T-helper 1 cell treated with Interleukin-12 subunit alpha and Interleukin-12 subunit beta and Interleukin-4 antibody, amounts not matched to agents 30 μg/mL and 1 μg/mL, for 36 hours (primary cell): ENCODE measurements around the gene ANTKMT.

ENCODE experiments used
- H3K27ac Mint-ChIP-seq: one replicate; pipeline ENCODE4 v1.8.0; 2021; ENCODE audit warnings: mild to moderate bottlenecking, mixed read lengths
- H3K27me3 Mint-ChIP-seq: one replicate; pipeline ENCODE4 v1.8.0; 2021; ENCODE audit warnings: low read depth, mixed read lengths
- H3K36me3 Mint-ChIP-seq: one replicate; pipeline ENCODE4 v1.8.0; 2021; ENCODE audit warnings: low read depth, mixed read lengths
- H3K4me1 Mint-ChIP-seq: one replicate; pipeline ENCODE4 v1.8.0; 2021; ENCODE audit warnings: low read depth, mixed read lengths
- H3K4me3 Mint-ChIP-seq: one replicate; pipeline ENCODE4 v1.8.0; 2021; ENCODE audit warnings: mild to moderate bottlenecking, moderate library complexity, mixed read lengths
- H3K9me3 Mint-ChIP-seq: one replicate; pipeline ENCODE4 v1.8.0; 2021; ENCODE audit warnings: mixed read lengths

The ANTKMT gene

DNA sequence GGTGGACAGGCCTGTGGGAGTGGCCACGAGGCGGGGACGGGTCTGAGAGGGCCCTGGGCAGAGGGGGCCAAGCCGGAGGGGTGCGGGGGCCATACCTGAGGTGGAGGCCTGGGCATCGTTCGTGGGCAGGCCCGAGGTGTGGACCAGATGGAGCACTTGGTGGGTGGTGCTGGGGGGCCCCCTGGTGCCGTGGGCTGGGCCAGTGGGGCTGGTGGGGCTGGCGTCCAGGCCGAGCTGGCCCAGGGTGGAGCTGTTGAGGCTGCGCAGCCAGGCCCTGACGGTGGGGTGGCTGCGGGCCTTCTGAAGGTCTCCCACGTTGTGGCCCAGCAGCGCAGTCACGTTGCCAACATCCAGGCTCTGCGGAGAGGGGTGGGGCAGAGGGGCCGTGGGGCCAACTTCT is 49.0 kb downstream of the ANTKMT start:
- Mint-ChIP-seq H3K4me3 (no peak overlapping the region), H3K4me1 (no peaks in the 10 kb centered on the region), H3K27me3 (no peaks in the 10 kb centered on the region), H3K9me3 (no peaks in the 10 kb centered on the region), H3K27ac (no peak overlapping the region), H3K36me3 (no peaks in the 10 kb centered on the region)

GRCh38 chr16:770411-770810 is 49.5 kb downstream of the ANTKMT start:
- Mint-ChIP-seq H3K9me3 (no peaks in the 10 kb centered on the region), H3K27me3 (no peaks in the 10 kb centered on the region), H3K4me1 (no peaks in the 10 kb centered on the region)

More at GRCh38 chr16:770411-770810, 49.5 kb downstream of the ANTKMT start:
- H3K36me3 Mint-ChIP-seq, result no peaks in the 10 kb centered on the region
- H3K27ac Mint-ChIP-seq, result no peak overlapping the region
- no peak overlapping the region for H3K4me3 Mint-ChIP-seq
